HPDE6-E6E7 (cell line): Measurements from ENCODE around the gene ADAM10.
A peak's percentile ranks its signal among the peaks of the same experiment; 100 is the strongest.
"Not testable (repeated sequence)": the region's sequence is repeated elsewhere in the genome, so short reads cannot be mapped to it uniquely, and the experiment has no call there.

Experiments
- DNase-seq: peaks from one replicate; pipeline ENCODE4 v3.0.0; 2011; ENCODE audit warnings: missing footprints; ENCODE audit errors: extremely low spot score

ADAM10 gene

GRCh38 chr15:58749532-58750337, at the start of gene ADAM10:
Gene ADAM10 (minus strand): TSS chr15:58749707. CDS start chr15:58749534, 173 bp downstream.
- DNase-seq: peak; percentile 99

DNA sequence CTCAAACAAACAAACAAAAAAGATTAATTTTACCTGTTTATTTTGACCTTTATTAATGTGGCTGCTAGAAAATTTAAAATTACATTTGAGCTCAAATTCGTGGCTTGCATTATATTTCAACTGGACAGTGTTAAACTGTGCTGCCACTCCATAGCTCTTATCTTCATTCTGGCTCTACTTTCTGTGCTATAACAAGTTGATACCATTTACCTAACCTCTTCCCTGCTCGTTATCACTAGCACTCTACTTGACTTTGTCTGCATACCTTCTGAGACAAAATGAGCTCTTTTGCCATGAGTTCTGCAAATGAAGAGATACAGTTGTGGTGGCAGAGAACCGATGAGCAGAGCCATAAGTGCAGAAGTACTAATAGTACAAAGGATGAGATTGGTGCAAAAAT, 48.0 kb upstream of the ADAM10 start:
- no peak for DNase-seq

DNA sequence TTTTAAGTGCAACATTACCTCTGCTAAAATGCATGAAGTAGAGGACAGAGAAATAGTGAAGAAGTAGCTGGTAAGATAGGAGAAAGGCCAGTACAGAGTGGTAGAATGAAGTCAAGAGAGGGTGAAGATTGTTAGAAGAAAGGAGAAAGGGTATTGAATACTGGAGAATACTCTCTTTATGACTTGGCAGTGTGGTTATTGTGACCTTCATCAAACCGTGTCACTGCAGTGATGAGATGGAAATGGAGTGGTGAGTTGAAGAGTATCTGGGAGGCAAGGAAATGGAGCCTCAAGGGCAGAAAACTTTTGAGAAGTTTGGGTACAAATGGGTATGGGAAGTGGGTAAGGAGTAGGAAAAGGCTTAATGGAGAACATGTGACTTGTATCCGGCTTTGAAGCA, 46.3 kb upstream of the ADAM10 start:
- no peak for DNase-seq

GRCh38 chr15:58793862-58794261, 44.4 kb upstream of the ADAM10 start:
- DNase-seq: peak; percentile 87

DNA sequence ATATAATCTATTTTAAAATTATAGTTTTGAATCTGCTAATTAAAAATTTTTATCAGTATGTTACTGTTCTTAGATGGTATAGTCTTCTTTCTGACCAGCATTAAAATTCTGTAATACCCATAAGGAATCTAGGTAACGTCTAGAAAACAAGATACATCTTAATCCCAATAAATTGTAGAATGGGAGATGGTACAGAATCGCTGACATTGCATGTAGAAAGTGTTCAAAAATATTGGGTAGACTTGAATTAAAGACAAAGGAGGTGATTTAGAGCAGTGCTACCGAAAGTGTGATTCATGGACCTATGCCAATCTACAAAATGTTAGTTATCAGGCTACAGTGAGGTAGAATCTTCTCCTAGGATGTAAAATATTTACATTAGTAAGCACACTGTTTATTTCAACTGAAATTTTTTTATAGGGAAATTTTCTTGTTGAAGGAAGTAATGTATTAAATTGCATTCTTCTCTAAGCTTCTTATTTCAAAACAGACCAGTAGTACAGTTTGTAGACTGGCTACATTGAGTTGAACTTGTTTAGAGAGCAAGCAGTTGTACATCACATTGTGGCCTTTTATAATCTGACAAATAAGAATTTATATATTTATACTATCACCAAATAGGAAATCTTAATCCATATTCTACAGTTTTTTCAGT, 38.7 kb upstream of the ADAM10 start:
- DNase-seq: no peak

GRCh38 chr15:58785355-58785754, 35.8 kb upstream of the ADAM10 start:
- no peak for DNase-seq

- DNase-seq: no peak
These were observed 30.0 kb upstream of the ADAM10 start for GRCh38 chr15:58779554-58779953.

DNA sequence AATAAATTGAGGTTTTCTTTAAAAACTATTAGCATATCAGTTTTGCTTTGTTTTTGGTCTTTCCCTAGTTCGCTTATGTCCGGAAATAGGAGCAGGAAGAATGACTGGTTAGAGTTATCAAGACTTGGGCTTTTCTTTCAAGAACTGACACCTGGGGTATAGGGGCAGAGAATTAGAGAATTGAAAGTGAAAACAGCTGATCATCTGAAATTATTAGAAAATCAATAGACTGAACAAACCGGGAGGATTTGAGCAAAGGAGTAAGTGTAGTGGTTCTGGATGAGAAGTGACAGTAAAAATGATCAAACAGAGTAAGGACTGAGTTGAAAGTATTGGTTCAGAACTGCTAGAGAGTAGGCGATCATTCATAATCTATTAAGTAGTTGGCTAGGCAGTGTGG, 27.6 kb upstream of the ADAM10 start:
- DNase-seq: no peak

DNA sequence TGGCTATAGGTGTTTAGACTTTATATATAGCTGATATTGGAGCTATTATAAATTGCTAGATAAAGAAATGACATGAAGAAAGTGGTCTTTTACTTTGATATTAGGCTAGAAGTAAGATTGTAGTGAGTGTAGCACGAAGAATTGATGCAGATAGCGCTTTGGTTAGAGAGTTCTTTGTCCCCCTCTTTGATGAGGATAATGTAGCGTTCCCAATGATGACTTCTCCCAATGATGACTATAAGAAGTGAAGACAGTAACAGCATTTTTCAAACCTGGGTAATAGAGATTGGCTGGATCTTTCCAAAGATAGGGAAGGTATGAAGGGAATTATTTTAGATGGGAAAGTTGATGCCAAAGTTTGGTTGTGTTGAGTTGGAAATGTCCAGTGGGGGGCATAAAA, 25.9 kb upstream of the ADAM10 start:
- no peak for DNase-seq

GRCh38 chr15:58773024-58773423, 23.5 kb upstream of the ADAM10 start:
- DNase-seq: no peak

- peak; percentile 21 for DNase-seq
These were observed 22.2 kb upstream of the ADAM10 start for GRCh38 chr15:58771621-58772250.

GRCh38 chr15:58770857-58771620, 21.5 kb upstream of the ADAM10 start, which contains the start of gene MINDY2:
Gene MINDY2 (plus strand): TSS chr15:58771302. CDS start chr15:58771396, 94 bp downstream.
- peak; percentile 92 for DNase-seq

DNA sequence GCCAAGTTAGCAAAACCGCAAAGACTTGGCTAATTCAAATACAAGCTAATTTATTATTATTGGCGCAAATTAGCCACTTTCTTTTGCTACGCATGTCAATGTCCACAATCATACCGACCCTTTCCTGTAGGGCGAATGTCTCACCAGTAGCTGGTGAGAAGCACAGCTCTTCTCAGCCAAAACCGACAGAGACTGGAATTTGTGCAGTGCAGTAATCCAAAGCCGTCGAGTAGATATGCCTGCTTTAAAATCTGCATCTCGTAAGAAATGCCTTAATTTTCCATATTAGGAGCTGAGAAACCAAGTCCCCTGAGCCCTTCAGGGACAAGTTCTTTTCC, 21.0 kb upstream of the ADAM10 start:
- no peak for DNase-seq

GRCh38 chr15:58768601-58769004, 19.1 kb upstream of the ADAM10 start:
- not testable (repeated sequence) for DNase-seq

- DNase-seq: no peak
These were observed 16.8 kb upstream of the ADAM10 start for GRCh38 chr15:58766290-58766689.

DNA sequence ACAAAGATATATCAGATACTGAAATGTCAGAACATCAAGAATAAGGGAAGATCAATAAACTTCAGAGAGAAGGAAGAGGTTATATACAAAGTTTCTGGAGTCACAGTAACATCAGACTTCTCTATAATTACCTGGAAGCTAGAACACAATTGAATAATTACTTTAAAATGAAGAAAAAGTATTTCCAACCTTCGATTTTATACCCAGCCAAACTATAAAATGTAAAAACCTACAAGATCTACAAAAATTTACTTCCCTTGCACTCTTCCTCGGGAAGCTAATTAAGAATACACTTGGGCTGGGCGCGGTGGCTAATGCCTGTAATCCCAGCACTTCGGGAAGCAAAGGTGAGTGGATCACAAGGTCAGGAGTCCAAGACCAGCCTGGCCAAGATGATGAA, 15.0 kb upstream of the ADAM10 start:
- no peak for DNase-seq

DNA sequence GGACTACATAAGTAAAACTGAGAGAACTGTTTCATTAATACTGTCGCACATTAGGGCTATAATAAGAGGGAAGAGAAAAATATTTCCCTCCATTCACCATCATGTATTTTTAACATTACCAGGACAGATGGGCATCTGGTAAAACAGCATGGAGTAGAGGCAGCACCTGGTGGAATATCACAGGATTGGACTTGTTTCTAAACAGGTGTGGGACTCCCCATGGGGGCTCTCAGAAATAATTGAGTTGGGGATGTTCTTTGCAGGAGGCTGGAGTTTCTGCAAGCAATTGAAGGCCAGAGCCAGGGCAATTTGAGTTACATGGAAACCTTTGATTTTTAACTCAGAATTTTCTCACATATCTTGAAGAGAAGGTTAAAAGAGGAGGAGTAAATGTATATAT, 13.2 kb upstream of the ADAM10 start:
- DNase-seq: no peak

DNA sequence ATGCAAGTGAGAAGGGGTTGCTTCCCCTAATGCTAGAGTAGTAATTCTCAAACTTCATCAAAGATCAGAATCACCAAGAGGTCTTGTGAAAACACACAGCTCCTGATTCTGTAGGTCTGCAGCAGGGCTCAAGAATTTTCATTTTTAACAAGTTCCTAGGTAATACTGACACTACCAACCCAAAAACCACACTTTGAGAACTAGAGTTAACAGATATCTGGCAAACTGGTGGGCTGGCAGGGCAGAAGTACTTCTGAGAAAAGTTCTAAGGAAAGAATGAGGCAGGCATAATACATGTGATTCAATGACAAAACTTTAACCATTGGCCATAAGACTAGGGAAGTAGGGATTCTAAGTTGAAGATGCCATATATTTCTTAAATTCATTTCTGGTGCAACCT, 12.8 kb upstream of the ADAM10 start:
- DNase-seq: no peak

DNA sequence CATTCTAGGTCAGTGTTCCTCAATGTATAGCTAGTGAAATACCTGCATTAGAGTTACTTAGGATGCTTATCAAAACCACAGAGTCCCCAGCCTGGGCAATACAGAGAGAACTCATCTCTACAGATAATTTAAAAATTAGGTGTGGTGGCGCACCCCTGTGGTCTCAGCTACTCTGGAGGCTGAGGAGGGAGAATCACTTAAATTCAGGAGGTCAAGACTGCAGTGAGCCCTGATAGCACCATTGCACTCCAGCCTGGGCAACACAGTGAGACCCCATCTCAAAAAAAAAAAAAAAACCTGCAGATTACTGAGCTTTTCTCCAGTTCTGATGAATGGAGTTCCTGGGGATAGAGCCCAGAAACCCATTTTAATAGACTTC, 11.5 kb upstream of the ADAM10 start:
- DNase-seq: no peak

- no peak for DNase-seq
These were observed 11.0 kb upstream of the ADAM10 start for GRCh38 chr15:58760385-58761009.

DNA sequence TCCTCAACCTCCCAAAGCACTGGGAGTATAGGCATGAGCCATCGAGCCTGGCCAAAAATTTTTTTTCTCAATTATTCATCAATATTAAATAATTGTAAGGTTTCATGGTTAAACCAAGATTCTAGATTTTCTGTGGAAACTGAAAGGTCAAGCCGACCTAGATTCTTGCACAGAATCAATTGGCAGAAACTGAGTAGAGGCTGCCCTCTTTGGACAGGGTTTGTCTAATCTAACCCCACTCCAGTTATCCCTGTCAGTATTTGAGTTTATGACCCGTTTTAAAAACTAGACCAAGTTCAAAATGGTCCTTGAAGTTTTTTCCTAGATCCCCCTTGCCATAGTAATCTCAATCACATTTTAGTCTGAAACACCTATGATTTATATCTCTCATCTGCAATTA, 8.6 kb upstream of the ADAM10 start:
- no peak for DNase-seq

DNA sequence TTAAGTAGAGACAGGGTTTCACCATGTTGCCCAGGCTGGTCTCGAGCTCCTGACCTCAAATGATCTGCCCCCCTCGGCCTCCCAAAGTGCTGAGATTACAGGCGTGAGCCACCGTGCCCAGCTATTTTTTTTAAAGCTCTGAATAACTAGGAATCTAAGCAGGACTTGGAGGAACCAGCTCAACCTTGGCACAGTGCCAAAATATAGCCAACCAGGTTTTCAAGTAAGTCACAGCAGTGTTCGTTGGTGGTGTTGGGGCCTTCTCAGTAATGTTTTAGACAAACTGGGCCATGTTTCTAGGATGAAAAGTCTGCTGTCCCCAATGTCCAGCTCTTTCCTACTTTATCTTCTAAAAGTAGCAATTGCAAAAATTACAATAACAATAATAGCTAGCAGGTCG, 6.4 kb upstream of the ADAM10 start:
- no peak for DNase-seq
